Neutrophil (primary cell): Measurements from ENCODE around the gene TBC1D22A.

ENCODE experiments used
- H3K27ac ChIP-seq: fragments of 200-600 bp; sonication (generic); 2 replicates; pipeline ENCODE4 v1.5.1; 2016; ENCODE audit warnings: mild to moderate bottlenecking, moderate library complexity
- H3K27me3 ChIP-seq: fragments of 200-600 bp; sonication (generic); 2 replicates; pipeline ENCODE4 v1.6.0; 2016; ENCODE audit warnings: mild to moderate bottlenecking
- H3K36me3 ChIP-seq: fragments of 200-600 bp; sonication (generic); 2 replicates; pipeline ENCODE4 v1.5.1; 2017
- H3K4me1 ChIP-seq, 2 experiments: fragments of 200-600 bp in 1 of 2; sonication (generic) in 1 of 2; 1 replicate in 1 of 2; 2 replicates in 1 of 2; pipeline versions ENCODE4 v1.5.1 to v1.6.1; 2013 to 2016; ENCODE audit warnings: low read depth in 1 of 2, low read length in 1 of 2, mild to moderate bottlenecking in 1 of 2, moderate library complexity in 1 of 2; ENCODE audit not compliant: control insufficient read depth in 1 of 2, insufficient read depth in 1 of 2
- H3K4me3 ChIP-seq, 2 experiments: fragments of 200-600 bp in 1 of 2; sonication (generic) in 1 of 2; 1 replicate in 1 of 2; 2 replicates in 1 of 2; pipeline ENCODE4 v1.5.1; 2013 to 2016; ENCODE audit warnings: low read depth in 1 of 2, low read length in 1 of 2, mild to moderate bottlenecking in 1 of 2, moderate library complexity in 1 of 2
- H3K9me3 ChIP-seq: fragments of 200-600 bp; sonication (generic); 2 replicates; pipeline ENCODE4 v1.5.1; 2016
- TF ChIP-seq, protein P1 (sequence below): fragments of 200-600 bp; sonication (generic); IDR thresholded peaks from 2 replicates; pipeline ENCODE4 v1.5.1; 2016; ENCODE audit warnings: antibody characterized with exemption

The TBC1D22A gene

DNA sequence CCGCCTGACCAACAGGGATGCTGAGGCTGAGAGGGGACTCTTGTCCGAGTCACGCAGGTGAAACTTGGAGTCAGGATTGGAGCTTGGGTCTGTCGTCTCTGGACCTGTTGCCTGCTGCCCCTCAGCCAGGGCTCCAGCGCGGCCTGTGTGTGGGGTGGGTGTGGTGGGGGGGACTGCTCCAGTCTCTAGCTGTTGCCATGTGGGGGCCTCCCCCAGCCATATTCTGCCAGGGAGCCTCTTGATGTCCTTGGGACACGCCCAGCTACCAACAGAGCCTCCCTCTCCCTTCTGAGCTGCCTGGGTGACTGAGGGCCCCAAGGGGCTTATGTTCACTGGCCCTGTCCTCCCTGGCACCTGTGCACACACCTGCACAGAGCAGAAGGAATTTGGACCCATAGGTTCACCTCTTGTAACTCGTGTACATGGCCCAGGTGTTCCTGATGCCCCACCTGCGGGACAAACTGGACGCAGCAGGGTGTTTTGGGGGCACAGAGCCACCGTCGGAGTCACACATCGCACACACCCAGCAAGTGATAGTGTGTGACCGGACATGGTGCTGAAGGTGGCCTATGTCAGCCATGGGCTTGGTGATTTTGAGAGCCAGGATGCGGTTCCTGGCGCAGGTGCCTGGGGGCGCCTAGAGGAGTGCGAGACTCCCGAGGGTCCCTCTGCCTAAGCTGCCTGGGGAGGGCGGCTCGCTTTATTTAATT lies 252.3 kb downstream of the TBC1D22A start:
- no peaks in the 10 kb centered on the region for H3K27me3 ChIP-seq
- H3K9me3 ChIP-seq: no peaks in the 10 kb centered on the region
- no peak overlapping the region for H3K27ac ChIP-seq
- TF ChIP-seq, protein P1, sequence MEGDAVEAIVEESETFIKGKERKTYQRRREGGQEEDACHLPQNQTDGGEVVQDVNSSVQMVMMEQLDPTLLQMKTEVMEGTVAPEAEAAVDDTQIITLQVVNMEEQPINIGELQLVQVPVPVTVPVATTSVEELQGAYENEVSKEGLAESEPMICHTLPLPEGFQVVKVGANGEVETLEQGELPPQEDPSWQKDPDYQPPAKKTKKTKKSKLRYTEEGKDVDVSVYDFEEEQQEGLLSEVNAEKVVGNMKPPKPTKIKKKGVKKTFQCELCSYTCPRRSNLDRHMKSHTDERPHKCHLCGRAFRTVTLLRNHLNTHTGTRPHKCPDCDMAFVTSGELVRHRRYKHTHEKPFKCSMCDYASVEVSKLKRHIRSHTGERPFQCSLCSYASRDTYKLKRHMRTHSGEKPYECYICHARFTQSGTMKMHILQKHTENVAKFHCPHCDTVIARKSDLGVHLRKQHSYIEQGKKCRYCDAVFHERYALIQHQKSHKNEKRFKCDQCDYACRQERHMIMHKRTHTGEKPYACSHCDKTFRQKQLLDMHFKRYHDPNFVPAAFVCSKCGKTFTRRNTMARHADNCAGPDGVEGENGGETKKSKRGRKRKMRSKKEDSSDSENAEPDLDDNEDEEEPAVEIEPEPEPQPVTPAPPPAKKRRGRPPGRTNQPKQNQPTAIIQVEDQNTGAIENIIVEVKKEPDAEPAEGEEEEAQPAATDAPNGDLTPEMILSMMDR: no peak
- H3K4me1 ChIP-seq: no peaks in the 10 kb centered on the region
- H3K4me3 ChIP-seq: no peak overlapping the region
- H3K36me3 ChIP-seq: peaks cover 8% of the 10 kb centered on the region

DNA sequence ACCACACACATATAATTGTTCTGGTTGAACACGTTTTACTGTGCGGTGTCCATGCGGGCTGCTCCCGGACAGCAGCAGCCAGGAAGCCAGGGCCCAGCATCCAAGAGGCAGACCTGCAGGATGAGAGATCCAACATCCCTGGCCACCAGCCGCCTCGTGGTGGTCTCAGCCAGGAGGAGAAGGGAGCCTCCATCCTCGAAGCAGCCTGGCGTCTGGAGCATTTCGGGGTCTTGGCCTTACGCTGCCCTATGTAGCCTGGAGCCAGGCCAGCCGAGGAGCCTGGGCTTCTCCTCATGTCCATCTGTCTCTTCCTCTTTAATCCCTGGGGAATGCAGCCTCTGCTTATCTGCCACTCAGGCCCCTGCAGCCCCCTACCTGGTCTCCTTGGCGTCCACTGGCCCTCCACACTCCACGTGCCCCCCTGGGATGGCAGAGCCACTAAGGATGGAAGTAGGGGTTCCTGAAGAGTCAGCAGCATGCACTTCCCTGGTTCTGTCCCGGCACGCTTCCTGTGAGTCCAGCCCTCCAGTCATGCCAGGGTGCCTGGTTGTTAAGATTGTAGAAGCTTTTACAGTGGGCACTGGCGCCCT lies 253.2 kb downstream of the TBC1D22A start:
- TF ChIP-seq, protein P1: no peak
- peaks cover 5% of the 10 kb centered on the region for H3K36me3 ChIP-seq
- H3K4me3 ChIP-seq: no peak overlapping the region
- H3K27me3 ChIP-seq: no peaks in the 10 kb centered on the region
- no peaks in the 10 kb centered on the region for H3K9me3 ChIP-seq
- no peak overlapping the region for H3K27ac ChIP-seq
- H3K4me1 ChIP-seq: no peaks in the 10 kb centered on the region

DNA sequence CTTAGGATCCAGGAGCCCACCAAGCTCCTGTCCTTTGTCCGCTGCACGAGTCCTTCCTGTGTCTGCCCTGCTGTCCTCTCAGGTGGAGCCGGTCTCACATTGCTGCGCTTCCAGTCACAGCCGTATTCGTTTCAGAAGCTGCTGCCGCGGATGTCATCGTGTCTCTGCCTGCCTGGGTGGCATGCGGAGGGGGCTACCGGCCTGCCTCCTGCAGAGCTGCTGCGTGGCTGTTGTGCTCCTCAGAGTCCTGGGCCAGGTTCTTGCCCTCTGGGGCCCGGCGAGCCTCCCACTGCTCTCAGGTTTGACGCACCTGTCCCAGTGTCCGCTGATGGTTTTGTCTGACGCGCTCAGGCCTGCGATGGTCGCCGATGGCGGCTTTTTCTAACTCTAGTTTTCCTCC lies 254.2 kb downstream of the TBC1D22A start:
- H3K9me3 ChIP-seq: no peaks in the 10 kb centered on the region
- no peaks in the 10 kb centered on the region for H3K27me3 ChIP-seq
- H3K27ac ChIP-seq: no peak overlapping the region
- peaks cover 5% of the 10 kb centered on the region for H3K36me3 ChIP-seq
- no peaks in the 10 kb centered on the region for H3K4me1 ChIP-seq
- TF ChIP-seq, protein P1: no peak
- H3K4me3 ChIP-seq: no peak overlapping the region

DNA sequence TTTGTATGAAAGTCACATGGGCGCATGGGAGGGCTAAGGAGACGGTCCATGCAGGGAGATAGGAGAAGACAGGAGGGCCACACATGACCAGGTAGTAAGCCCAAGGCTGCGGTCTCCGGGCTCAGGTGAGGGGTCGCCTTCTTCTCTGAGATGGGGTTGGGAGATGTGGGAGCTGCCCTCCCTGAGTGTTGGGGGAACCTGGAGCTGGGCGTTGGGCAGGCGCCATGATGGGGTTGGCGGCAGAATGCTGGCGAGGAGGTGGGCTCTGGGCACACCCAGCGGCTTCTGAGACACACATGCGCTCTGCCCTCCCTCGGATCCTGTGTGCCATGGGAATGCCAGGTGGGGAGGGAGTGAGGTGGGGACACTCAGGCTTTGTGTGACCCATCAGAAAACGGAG lies 254.8 kb downstream of the TBC1D22A start:
- Histone ChIP-seq H3K9me3 (no peaks in the 10 kb centered on the region), H3K27ac (no peak overlapping the region), H3K4me3 (no peak overlapping the region), H3K4me1 (no peaks in the 10 kb centered on the region), H3K36me3 (peaks cover 5% of the 10 kb centered on the region), H3K27me3 (no peaks in the 10 kb centered on the region)
- TF ChIP-seq, protein P1: no peak

DNA sequence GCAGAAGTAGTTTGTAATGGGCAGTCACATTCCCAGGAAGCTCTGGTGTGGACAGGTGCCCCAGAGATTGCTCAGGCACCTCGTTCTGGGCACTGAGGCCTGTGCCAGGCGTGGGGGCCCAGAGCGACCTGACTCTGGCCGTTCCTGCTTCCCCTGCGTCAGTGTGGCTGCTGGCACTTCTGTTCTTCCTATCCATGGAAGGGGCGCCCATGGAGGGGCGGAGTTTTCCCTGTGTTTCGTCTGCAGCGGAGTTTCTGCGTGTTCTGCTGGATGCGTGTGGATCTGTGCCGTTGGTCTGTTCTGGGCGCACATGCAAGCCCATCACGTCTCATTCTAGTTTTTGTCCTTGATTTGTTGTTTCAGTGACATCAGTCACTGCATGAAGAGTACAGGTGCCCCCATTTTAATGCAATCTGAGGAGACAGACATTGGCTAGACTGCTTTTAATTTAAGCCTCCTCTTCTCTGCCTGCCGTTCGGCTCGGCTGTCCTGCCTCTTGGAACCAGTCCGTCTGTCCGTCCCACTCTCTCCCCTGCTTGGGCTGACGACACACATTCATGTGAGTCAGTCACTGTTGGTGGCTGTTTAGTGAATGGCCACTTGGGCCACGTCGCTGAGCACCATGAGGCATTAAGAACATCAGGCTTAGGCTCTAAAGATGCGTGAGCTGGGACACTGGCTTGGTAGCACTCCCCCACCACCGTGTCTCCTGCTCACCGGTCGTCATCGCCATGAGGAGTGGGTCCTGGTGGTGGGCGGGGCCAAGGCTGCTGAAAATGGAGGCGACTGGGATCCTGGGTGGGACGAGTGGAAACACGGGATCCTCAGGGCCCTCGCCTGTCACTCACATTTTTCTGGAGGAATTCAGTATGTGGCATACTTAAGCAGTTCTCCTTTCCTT lies 255.8 kb downstream of the TBC1D22A start:
- TF ChIP-seq, protein P1: no peak
- H3K4me1 ChIP-seq: no peaks in the 10 kb centered on the region
- H3K9me3 ChIP-seq: no peaks in the 10 kb centered on the region
- no peak overlapping the region for H3K4me3 ChIP-seq
- H3K27ac ChIP-seq: no peak overlapping the region
- peaks cover 5% of the 10 kb centered on the region for H3K36me3 ChIP-seq
- no peaks in the 10 kb centered on the region for H3K27me3 ChIP-seq
